Ovary (tissue), 9 donors: ENCODE measurements around the gene KLLN. TPM values are rescaled to one million over a fixed set of nuclear protein-coding genes. Genes with fewer than 3 reads are reported as not detected.
"Not testable (repeated sequence)": the region's sequence is repeated elsewhere in the genome, so short reads cannot be mapped to it uniquely, and the experiment has no call there.

Experiments
- DNase-seq, 5 donors: peaks; one replicate each; pipeline ENCODE4 v3.0.0-alpha.2; 2019 to 2020
- H3K27ac ChIP-seq, 2 donors: fragments of 200-600 bp; one replicate each; pipeline versions ENCODE4 v1.5.1 to v1.8.0; 2019 to 2022
- H3K27me3 ChIP-seq: fragments of 200-600 bp; one replicate; pipeline ENCODE4 v1.8.0; 2022
- H3K36me3 ChIP-seq: fragments of 200-600 bp; sonication (generic); one replicate; pipeline ENCODE4 v1.5.1; 2019
- H3K4me1 ChIP-seq: one replicate; pipeline ENCODE4 v1.8.1; 2013; ENCODE audit warnings: mild to moderate bottlenecking, moderate library complexity; ENCODE audit not compliant: insufficient read depth
- H3K4me3 ChIP-seq: fragments of 200-600 bp; sonication (generic); one replicate; pipeline ENCODE4 v1.5.1; 2017
- H3K9me3 ChIP-seq, 2 donors: fragments of 200-600 bp in 1 of 2; sonication (generic) in 1 of 2; one replicate each; pipeline versions ENCODE4 v1.5.1 to v1.8.1; 2013 to 2019; ENCODE audit warnings: mild to moderate bottlenecking in 1 of 2, moderate library complexity in 1 of 2
- EP300 ChIP-seq: sonication (generic); formaldehyde crosslinking; IDR thresholded peaks from one replicate; pipeline ENCODE4 v1.6.1; 2017; ENCODE audit warnings: antibody characterized with exemption
- POLR2A ChIP-seq: fragments of 450-650 bp; IDR thresholded peaks from one replicate; pipeline ENCODE4 v1.6.1; 2017; ENCODE audit warnings: antibody characterized with exemption, mild to moderate bottlenecking, moderate library complexity
- WGBS, 3 donors: extraction: QIAGEN DNeasy Blood & Tissue Kit in 1 of 3; methylation state at CpG; one replicate each; pipeline versions ENCODE4 v1.1.5 to v1.1.7; 2013 to 2017; 5-methylcytosine and 5-hydroxymethylcytosine counted together
- intact Hi-C, 4 donors: fragments of 100-400 bp; cut with DNase I; formaldehyde crosslinking; loops; one replicate each; pipeline versions ENCODE4 v1.11.0 to v1.15.1; 2022 to 2023
- polyA plus RNA-seq, 2 donors: library from polyadenylated mRNA; stranded (reverse); fragments of 200-250 nt in 1 of 2; fragments of 350-450 nt in 1 of 2; fragmentation: Illumina TruSeq in 1 of 2; extraction: RNeasy Lipid Tissue Mini Kit (QIAGEN cat#74804) in 1 of 2; gene quantifications; one replicate each; pipeline ENCODE4 v1.2.3, GENCODE V29; 2013 to 2014
- total RNA-seq, 7 donors: library from RNA; depleted of rRNA in 2 of 7; stranded (reverse); fragments of >200 nt in 2 of 7; fragmentation: NEBNext Ultra II Directional in 3 of 7; extraction: Animal tissue kit (Norgen Biotek cat#: 25700) in 3 of 7; gene quantifications; one replicate each; pipeline versions ENCODE4 v1.1.0 to v1.2.4, GENCODE V29; 2016 to 2023
- TF ChIP-seq, protein P1 (sequence below), 3 donors: fragments of 450-650 bp in 2 of 3; fragments of 200-600 bp in 1 of 3; IDR thresholded peaks; one replicate each; pipeline versions ENCODE4 v1.5.1 to v1.8.0; 2016 to 2022; ENCODE audit warnings: antibody characterized with exemption in 3 of 3, mild to moderate bottlenecking in 1 of 3
- donor health status: DM: no; HTN: no; CAD: no; lungs with moderate emphysema.
- donor health status: DM: no; HTN: no; CAD: no.
- donor health status: Bipolar disorder and iron deficiency.
- donor health status: DM: yes; HTN: yes; CAD: no.
- donor health status: DM: no; HTN: no; CAD: no.
- donor health status: DM: yes; HTN: yes; CAD: no.

The KLLN gene
- total and polyA plus RNA-seq, 9 donors = 0.22 to 2.0 (median 0.60) TPM

DNA sequence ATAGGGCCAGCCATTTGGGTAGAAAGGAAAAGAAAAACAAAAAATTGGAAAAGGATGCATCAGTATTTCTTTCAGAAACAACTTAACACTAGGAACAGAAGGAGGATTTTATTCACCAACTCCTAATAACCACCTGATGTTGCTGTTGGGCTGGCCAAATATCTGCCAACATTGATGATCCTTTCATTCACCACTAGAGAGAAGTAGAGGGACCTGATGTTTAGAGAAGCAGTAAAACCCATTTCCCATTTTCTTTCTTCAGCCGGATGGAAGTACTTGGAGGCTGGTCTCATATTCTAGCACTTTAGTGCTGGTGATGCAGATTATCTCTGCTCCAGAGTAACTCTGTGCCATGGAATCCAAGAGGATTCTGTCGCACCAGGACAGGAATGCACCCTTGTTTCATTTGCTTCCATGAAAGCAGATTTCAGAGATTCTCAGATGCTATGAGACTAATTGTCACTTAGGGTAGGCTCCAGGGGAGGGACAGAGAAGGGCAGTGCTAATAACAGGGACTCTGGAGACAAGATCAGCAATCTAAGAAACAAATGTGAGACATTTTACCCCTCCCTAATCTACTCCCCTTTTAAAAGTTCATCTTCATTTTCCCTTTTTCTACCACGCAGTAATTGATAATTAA lies 3.1 kb downstream of the KLLN start:
- intact Hi-C loops = loop anchor here in 2 of 4 donors (5.0 kb wide), 4 partner anchors 527 to 697 kb away; no protein-coding TSS in a partner anchor
- Histone ChIP-seq H3K27me3 (no peaks in the 10 kb centered on the region), H3K4me3 (no peak overlapping the region), H3K27ac (no peak overlapping the region), H3K9me3 (no peaks in the 10 kb centered on the region), H3K36me3 (no peaks in the 10 kb centered on the region), H3K4me1 (peaks cover 2% of the 10 kb centered on the region)
- TF ChIP-seq EP300 (no peak), POLR2A (no peak)
- TF ChIP-seq, protein P1, sequence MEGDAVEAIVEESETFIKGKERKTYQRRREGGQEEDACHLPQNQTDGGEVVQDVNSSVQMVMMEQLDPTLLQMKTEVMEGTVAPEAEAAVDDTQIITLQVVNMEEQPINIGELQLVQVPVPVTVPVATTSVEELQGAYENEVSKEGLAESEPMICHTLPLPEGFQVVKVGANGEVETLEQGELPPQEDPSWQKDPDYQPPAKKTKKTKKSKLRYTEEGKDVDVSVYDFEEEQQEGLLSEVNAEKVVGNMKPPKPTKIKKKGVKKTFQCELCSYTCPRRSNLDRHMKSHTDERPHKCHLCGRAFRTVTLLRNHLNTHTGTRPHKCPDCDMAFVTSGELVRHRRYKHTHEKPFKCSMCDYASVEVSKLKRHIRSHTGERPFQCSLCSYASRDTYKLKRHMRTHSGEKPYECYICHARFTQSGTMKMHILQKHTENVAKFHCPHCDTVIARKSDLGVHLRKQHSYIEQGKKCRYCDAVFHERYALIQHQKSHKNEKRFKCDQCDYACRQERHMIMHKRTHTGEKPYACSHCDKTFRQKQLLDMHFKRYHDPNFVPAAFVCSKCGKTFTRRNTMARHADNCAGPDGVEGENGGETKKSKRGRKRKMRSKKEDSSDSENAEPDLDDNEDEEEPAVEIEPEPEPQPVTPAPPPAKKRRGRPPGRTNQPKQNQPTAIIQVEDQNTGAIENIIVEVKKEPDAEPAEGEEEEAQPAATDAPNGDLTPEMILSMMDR (IDR thresholded peaks at IDR 0.05) = peak in 1 of 3 donors; percentile 37
- 55 to 71% (median 65%) methylated on average over 3 of the region's 3 CpGs for WGBS, 3 donors
- DNase-seq = no peak

DNA sequence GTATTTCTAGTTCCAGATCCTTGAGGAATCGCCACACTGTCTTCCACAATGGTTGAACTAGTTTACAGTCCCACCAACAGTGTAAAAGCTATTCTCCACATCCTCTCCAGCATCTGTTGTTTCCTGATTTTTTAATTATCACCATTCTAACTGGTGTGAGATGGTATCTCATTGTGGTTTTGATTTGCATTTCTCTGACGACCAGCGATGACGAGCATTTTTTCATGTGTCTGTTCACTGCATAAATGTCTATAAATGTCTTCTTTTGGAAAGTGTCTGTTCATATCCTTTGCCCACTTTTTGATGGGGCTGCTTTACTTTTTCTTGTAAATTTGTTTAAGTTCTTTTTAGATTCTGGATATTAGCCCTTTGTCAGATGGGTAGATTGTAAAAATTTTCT lies 7.7 kb downstream of the KLLN start:
- H3K9me3 ChIP-seq, H3K4me3 ChIP-seq, DNase-seq, H3K36me3 ChIP-seq, H3K4me1 ChIP-seq, H3K27ac ChIP-seq, H3K27me3 ChIP-seq: not testable (repeated sequence)
- intact Hi-C loops = loop anchor here in 2 of 4 donors (10.0 kb wide), 2 partner anchors 529 to 699 kb away; no protein-coding TSS in a partner anchor
- 95 to 97% (median 95%) methylated on average over 4 of the region's 4 CpGs for WGBS, 3 donors

DNA sequence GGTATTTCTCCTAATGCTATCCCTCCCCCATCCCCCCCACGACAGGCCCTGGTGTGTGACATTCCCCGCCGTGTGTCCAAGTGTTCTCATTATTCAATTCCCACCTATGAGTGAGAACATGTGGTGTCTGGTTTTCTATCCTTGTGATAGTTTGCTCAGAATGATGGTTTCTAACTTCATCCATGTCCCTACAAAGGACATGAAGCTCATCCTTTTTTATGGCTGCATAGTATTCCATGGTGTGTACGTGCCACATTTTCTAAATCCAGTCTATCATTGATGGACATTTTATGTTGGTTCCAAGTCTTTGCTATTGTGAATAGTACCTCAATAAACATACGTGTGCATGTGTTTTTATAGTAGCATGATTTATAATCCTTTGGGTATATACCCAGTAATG lies 8.1 kb downstream of the KLLN start:
- WGBS, 3 donors = 87 to 93% (median 93%) methylated on average over 5 of the region's 5 CpGs
- intact Hi-C loops = loop anchor here in 2 of 4 donors (10.0 kb wide), 2 partner anchors 530 to 700 kb away; no protein-coding TSS in a partner anchor
- H3K27ac ChIP-seq, H3K4me3 ChIP-seq, H3K9me3 ChIP-seq, H3K4me1 ChIP-seq, DNase-seq, H3K27me3 ChIP-seq, H3K36me3 ChIP-seq: not testable (repeated sequence)

DNA sequence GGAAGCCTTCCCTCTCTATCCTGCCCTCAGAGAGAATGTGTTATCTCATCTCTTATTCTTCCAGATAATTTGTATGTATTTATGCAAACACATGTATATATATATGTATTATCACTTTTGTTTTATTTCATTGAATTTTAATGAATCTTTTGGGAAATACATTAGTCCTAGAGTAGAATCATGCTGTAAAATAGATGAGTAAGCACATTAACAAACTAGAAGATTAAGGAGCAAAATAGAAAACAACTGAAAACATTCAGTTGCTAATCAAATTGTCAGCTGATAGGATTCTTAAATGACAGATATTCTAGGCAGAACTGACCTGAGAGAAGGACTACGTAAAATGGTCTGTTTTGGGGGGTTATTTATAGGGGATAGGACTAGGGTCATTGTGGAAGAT lies 11.2 kb downstream of the KLLN start:
- intact Hi-C loops = loop anchor here in 2 of 4 donors (5.0 to 10.0 kb wide), 3 partner anchors 533 to 703 kb away; no protein-coding TSS in a partner anchor
- Histone ChIP-seq H3K4me1 (no peaks in the 10 kb centered on the region), H3K36me3 (no peaks in the 10 kb centered on the region), H3K27me3 (no peaks in the 10 kb centered on the region), H3K9me3 (no peaks in the 10 kb centered on the region), H3K4me3 (no peak overlapping the region), H3K27ac (no peak overlapping the region)
- no peak for DNase-seq
- 86 to 90% (median 89%) methylated on average over 1 of the region's 1 CpG for WGBS, 3 donors
- TF ChIP-seq, protein P1 (IDR thresholded peaks at IDR 0.05) = no peak
- TF ChIP-seq EP300 (no peak), POLR2A (no peak)

DNA sequence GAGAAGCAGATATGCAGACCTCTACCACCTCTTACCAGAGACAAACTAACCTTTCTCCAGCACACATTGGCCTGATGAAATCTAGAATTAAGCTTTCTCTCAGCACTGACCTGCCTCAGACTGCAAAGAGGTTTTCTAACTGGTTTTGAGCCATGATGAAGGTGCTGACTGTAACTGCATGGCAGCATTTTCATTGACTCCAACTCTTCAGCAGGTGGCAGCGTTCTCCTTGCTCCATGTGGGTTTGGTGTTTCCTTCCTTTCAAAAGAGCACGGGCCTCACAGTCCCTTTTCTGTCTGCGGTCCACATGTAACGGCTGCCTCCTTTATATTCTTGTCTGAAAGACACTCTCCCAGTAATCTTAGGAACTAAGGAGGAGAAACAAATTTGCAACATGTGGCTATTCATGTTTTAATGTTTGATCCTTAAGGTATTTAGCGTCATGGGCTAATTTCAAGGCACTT lies 12.6 kb downstream of the KLLN start:
- Histone ChIP-seq H3K4me1 (no peaks in the 10 kb centered on the region), H3K27me3 (no peaks in the 10 kb centered on the region), H3K4me3 (no peak overlapping the region), H3K9me3 (no peaks in the 10 kb centered on the region), H3K27ac (no peak overlapping the region), H3K36me3 (no peaks in the 10 kb centered on the region)
- peak; percentile 60 to 77 (median 62) for DNase-seq
- intact Hi-C loops = loop anchor here in 2 of 4 donors (5.0 to 10.0 kb wide), 3 partner anchors 534 to 704 kb away; no protein-coding TSS in a partner anchor
- no peak for TF ChIP-seq POLR2A
- TF ChIP-seq, protein P1 (IDR thresholded peaks at IDR 0.05) = peak; percentile 33 to 80 (median 64)
- no peak for TF ChIP-seq EP300
- 14 to 21% (median 14%) methylated on average over 5 of the region's 5 CpGs for WGBS, 3 donors
